ENCODE results near the gene EHD2.
A peak's percentile ranks its signal among the peaks of the same experiment; 100 is the strongest.
"Not testable (repeated sequence)": the region's sequence is repeated elsewhere in the genome, so short reads cannot be mapped to it uniquely, and the experiment has no call there.

The EHD2 gene

DNA sequence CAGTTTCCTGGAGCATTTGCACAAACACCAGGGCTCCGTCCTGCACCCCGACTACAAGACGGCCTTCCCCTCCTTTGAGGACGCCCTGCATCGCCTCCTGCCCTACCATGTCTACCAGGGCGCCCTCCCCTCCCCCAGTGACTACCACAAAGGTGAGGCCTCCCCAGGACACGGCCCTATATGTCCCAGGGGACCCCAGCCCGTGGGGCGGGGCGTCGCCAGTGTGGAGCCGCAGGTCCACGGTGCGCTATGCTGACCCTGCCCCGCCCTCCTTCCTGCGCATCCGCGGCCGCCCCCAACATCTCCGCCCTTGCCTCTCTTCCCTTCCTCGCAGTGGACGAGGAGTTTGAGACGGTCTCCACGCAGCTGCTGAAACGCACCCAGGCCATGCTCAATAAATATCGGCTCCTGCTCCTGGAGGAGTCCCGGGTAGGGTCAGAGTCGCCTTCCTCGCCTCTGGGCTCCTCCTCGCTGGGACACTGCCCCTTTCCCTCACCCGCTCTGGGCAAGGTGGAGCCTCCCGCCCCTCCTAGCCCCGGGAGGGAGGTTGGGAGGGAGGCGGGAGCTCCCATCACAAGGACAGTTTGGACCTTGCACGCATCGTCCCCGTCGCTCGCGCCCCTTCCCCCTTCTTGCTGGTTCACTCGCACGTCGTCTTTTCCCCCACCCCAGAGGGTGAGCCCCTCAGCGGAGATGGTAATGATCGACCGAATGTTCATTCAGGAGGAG, 14.4 kb upstream of the EHD2 start:
- H3K36me3 Mint-ChIP-seq (ENCODE audit: low read depth), result peaks cover 3% of the 10 kb centered on the region
- H3K4me3 Mint-ChIP-seq, result no peak overlapping the region
- H3K4me1 Mint-ChIP-seq, result no peaks in the 10 kb centered on the region
- ATAC-seq, result no peak
- DNase-seq, result no peak
- H3K27ac Mint-ChIP-seq, result no peak overlapping the region
- H3K27me3 Mint-ChIP-seq, result no peaks in the 10 kb centered on the region
- H3K9me3 Mint-ChIP-seq, result no peaks in the 10 kb centered on the region

DNA sequence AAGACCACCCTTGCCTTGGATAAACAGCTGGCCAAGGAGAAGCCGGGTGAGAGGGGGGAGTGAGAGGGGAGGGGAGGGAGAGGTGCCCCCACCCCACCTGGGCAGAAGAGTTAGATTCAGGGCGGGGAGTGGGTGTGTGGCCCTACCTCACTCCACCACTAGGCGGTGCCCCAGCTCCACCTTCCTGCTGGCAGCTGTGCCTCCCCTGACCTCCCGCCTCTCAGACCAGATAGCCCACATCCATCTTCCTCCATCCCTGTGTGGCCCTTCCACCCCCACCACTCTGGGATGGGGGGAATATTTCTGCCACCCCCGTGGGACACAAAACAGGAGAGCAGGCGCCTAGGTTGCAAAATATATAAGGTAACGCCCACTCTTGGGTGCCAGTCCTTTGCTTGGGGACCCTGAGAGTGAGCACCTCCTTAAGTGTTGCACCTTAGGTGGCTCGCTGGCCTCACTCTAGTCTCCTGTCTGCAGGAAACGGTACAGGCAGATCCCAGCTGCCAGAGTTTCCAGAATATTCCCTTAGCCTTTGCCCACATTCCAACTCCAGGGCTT, 13.8 kb upstream of the EHD2 start:
- no peaks in the 10 kb centered on the region for H3K9me3 Mint-ChIP-seq
- peaks cover 3% of the 10 kb centered on the region for H3K36me3 Mint-ChIP-seq (ENCODE audit: low read depth)
- H3K4me3 Mint-ChIP-seq, result no peak overlapping the region
- H3K27ac Mint-ChIP-seq, result no peak overlapping the region
- H3K4me1 Mint-ChIP-seq, result no peaks in the 10 kb centered on the region
- DNase-seq, result peak; percentile 70
- peak; percentile 44 for ATAC-seq
- H3K27me3 Mint-ChIP-seq, result no peaks in the 10 kb centered on the region

DNA sequence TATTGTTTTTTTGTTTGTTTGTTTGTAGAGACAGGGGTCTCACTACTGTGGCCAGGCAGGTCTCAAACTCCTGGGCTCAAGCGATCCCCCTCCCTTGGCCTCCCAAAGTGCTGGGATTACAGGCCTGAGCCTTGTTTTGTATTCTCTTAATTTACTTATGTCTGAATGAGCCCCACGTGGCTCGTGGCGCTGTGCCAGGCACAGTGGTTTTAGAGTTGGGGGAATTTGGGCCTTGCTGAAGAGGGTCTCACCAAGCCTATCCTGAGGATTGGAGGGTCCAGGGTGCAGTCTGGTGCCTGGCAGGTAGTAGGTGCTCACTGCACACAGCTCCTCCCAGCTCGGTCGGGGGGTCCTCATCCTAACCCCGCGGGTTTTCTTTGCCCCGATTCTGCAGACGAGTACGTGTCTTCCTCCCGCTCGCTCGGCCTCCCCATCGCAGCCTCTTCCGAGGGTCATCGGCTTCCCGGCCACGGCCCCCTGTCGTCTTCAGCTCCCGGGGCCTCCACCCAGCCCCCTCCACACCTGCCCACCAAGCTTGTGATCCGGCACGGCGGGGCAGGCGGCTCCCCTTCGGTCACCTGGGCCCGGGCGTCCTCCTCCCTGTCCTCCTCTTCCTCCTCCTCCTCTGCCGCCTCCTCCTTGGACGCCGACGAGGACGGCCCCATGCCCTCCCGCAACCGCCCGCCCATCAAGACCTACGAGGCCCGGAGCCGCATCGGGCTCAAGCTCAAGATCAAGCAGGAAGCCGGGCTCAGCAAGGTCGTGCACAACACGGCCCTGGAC, 12.1 kb upstream of the EHD2 start:
- peaks cover 3% of the 10 kb centered on the region for H3K36me3 Mint-ChIP-seq (ENCODE audit: low read depth)

DNA sequence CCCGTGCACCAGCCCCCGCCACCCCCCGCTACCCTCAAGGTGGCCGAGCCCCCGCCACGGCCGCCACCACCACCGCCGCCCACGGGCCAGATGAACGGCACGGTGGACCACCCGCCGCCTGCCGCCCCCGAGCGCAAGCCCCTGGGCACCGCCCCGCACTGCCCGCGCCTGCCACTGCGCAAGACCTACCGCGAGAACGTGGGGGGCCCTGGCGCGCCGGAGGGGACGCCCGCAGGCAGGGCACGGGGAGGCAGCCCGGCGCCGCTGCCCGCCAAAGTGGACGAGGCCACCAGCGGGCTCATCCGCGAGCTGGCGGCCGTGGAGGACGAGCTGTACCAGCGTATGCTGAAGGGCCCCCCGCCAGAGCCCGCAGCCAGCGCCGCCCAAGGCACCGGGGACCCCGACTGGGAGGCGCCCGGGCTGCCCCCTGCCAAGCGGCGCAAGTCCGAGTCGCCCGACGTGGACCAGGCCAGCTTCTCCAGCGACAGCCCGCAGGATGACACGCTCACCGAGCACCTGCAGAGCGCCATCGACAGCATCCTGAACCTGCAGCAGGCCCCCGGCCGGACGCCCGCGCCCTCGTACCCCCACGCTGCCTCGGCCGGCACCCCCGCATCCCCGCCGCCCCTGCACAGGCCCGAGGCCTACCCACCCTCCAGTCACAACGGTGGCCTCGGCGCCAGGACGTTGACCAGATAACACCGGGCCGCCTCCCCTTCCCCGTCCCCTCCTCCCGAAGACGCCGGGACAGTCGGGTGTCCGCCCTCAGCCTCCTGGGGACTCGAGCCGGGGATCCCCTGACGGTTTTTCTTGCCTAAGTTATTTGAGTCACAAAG, 11.3 kb upstream of the EHD2 start:
- no peaks in the 10 kb centered on the region for H3K4me1 Mint-ChIP-seq
- H3K27ac Mint-ChIP-seq, result no peak overlapping the region
- ATAC-seq, result no peak
- H3K9me3 Mint-ChIP-seq, result no peaks in the 10 kb centered on the region
- H3K4me3 Mint-ChIP-seq, result no peak overlapping the region
- DNase-seq, result no peak
- peaks cover 3% of the 10 kb centered on the region for H3K27me3 Mint-ChIP-seq
- H3K36me3 Mint-ChIP-seq (ENCODE audit: low read depth), result peaks cover 3% of the 10 kb centered on the region

More for the DNA sequence above, 12.1 kb upstream of the EHD2 start:
- ATAC-seq, result no peak
- Mint-ChIP-seq H3K9me3 (no peaks in the 10 kb centered on the region), H3K27ac (no peak overlapping the region), H3K4me1 (no peaks in the 10 kb centered on the region), H3K27me3 (no peaks in the 10 kb centered on the region), H3K4me3 (no peak overlapping the region)
- no peak for DNase-seq

DNA sequence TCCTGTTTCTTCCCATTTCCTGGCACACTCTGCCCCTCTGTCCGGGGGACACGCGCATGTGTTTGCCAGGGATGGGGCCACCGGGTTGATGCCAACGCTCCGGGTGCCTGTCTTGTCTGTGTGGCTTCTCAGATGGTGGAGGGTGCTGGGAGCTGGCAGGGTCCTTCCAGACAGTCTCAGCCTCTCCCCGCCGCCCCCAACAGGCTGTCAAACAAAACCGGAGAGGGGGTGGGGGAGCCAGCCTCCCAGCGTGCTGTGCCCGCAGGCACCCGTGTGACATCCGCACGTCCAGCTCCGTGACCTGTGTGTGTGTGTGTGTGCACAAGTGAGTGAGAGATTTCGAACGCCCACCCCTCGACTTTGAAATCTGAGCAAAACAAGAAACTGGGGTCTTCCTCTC, 10.6 kb upstream of the EHD2 start:
- no peak overlapping the region for H3K4me3 Mint-ChIP-seq
- no peak for DNase-seq
- peaks cover 4% of the 10 kb centered on the region for H3K4me1 Mint-ChIP-seq
- H3K27ac Mint-ChIP-seq, result no peak overlapping the region
- H3K27me3 Mint-ChIP-seq, result peaks cover 3% of the 10 kb centered on the region
- peaks cover 3% of the 10 kb centered on the region for H3K36me3 Mint-ChIP-seq (ENCODE audit: low read depth)
- no peak for ATAC-seq
- no peaks in the 10 kb centered on the region for H3K9me3 Mint-ChIP-seq

DNA sequence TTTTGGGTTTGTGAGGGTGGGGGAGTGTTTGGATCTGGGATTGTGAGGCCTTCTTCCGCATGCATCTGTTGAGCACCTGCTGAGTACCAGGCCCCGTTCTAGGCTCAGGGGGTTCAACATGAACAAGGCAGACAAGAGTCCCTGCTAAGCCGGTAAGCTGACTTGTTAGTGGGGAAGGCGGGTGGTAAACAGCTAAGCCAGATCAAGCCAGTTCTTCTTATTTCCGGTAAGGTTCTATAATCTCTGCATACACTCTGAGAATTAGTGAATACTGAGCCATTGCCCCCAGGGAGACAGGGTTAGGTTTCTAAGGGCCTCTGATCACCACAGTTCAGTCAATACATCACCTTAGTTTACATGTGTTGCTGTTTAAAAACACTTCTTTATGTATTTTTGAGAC, 9.9 kb upstream of the EHD2 start:
- peaks cover 4% of the 10 kb centered on the region for H3K4me1 Mint-ChIP-seq
- no peak for ATAC-seq
- no peak overlapping the region for H3K27ac Mint-ChIP-seq
- H3K27me3 Mint-ChIP-seq, result peaks cover 4% of the 10 kb centered on the region
- peaks cover 3% of the 10 kb centered on the region for H3K36me3 Mint-ChIP-seq (ENCODE audit: low read depth)
- no peak overlapping the region for H3K4me3 Mint-ChIP-seq
- DNase-seq, result no peak
- H3K9me3 Mint-ChIP-seq, result no peaks in the 10 kb centered on the region

DNA sequence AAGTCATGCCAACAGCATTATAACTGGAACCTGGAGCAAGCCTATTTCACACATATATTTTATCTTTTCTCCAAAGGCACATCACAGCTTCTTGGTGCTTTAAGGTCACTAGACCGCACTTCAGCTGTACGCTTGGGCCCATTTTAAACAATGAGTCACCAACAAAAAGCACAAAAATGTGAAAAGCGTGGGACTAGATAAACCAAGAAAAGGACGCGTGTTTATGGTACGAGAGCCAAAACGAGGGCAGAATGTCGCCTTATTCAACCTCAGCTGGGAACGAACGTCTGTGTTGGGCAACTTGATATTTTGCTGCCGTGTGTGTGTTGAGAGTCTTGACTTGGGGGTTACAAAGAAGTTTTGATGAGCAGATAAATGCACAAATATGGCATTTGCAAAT, 9.2 kb upstream of the EHD2 start:
- Mint-ChIP-seq H3K4me1 (peaks cover 4% of the 10 kb centered on the region), H3K4me3 (no peak overlapping the region), H3K27me3 (peaks cover 4% of the 10 kb centered on the region), H3K9me3 (no peaks in the 10 kb centered on the region), H3K36me3 (ENCODE audit: low read depth) (peaks cover 3% of the 10 kb centered on the region), H3K27ac (no peak overlapping the region)
- DNase-seq (no peak), ATAC-seq (no peak)

DNA sequence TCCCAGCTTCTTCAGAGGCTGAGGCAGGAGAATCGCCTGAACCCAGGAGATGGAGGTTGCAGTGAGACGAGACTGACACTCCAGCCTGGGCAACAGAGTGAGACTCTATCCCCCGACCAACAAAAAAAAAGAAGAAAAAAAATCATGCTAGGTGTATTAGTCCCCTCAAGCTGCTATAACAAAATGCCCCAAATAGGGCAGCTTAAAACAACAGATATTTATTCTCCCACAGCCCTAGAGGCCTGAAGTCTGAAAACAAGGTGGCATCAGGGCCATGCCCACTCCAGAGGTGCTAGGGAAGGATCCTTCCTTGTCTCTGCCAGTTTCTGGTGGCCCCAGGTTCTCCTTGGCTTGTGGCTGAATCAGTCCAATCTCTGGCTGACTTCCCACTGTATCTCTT, 8.6 kb upstream of the EHD2 start:
- Mint-ChIP-seq H3K36me3 (ENCODE audit: low read depth) (peaks cover 3% of the 10 kb centered on the region), H3K4me1 (peaks cover 4% of the 10 kb centered on the region), H3K27me3 (peaks cover 4% of the 10 kb centered on the region), H3K27ac (no peak overlapping the region), H3K4me3 (no peak overlapping the region), H3K9me3 (no peaks in the 10 kb centered on the region)
- no peak for DNase-seq
- no peak for ATAC-seq

DNA sequence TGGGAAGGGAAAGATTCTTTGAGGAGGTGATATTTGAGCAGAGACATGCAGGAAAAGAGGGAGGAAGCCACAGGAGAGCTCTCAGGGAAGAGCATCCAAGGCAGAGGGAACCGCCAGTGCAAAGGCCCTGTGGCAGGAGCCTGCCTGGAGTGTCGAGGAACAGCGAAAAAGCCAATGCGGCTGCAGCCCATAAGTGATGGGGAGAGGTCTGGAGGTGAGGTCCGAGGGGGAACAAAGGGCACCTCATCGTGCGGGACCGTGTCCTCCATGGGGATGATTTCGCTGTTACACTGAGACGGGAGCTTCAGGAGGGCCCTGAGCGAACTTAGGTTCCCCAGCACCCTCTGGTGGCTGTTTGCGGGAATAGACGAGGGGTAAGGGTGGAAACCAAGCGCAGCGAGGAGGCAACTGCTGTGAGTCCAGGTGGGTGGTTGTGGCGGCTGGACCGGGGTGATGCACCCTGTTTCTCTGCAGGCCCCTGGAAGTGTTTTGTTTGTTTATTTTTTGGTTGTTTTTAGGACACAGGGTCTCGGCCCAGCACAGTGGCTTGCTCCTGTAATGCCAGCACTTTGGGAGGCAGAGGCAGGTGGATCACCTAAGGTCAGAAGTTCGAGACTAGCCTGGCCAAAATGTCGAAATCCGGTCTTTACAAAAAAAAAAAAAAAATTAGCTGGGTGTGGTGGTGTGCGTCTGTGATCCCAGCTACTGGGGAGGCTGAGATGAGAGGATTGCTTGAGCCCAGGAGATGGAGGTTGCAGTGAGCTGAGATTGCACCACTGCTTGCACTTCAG, 5.9 kb upstream of the EHD2 start:
- Mint-ChIP-seq H3K36me3 (ENCODE audit: low read depth) (peaks cover 3% of the 10 kb centered on the region), H3K4me3 (no peak overlapping the region), H3K27ac (no peak overlapping the region), H3K4me1 (peaks cover 4% of the 10 kb centered on the region), H3K27me3 (peaks cover 14% of the 10 kb centered on the region), H3K9me3 (no peaks in the 10 kb centered on the region)
- DNase-seq, result peak; percentile 84
- ATAC-seq, result peak; percentile 97

DNA sequence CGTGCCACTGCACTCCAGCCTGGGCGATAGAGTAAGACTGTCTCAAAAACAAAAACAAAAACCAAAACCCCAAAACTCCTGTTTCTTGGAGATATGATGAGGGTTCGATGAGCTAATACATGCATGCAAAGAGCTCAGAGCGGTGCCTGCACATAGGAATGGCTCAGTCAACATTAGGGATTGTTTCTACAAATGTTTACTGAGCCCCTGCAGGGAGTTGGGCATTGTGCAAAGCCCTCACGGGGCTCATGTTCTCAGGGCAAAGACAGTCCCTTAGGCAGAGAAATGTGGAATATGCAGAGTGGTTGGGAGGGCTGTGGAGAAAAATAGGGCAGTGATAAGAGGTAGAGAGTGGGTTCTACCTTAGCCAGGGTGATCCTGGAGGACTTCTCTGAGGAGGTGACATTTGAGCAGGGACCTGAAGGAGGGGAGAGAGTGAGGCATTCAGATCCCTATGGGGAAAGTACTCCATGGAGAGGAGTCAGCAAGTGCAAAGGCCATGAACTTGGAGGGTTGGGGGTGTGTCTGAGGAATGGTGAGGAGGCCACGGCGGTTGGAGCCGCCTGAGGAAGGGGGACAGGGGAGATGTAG, 1.5 kb upstream of the EHD2 start:
- Mint-ChIP-seq H3K27ac (no peak overlapping the region), H3K27me3 (peaks cover 37% of the 10 kb centered on the region)
- ATAC-seq, result no peak

DNA sequence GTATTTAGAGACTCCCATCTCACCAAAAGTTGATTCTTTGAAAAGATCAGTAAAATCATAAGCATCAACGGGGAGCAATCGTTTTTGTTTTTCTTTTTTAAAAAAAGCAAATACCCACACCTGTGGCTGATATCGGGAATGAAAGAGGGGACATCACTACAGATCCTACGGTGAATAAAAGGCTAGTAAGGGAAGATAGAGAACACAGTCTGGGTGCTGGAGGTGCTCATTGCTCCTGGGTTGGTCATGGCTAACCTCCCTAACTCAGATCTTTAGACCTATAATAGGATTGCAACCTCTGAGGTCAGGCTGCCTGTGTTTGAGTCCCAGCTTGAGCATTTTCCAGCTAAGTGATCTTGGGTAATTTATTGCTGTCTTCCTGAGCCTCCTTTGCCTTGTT, 1.1 kb downstream of the EHD2 start:
- DNase-seq, result no peak

More for the DNA sequence above, 1.5 kb upstream of the EHD2 start:
- no peaks in the 10 kb centered on the region for H3K9me3 Mint-ChIP-seq
- H3K4me3 Mint-ChIP-seq, result no peak overlapping the region
- DNase-seq, result no peak
- peaks cover 3% of the 10 kb centered on the region for H3K36me3 Mint-ChIP-seq (ENCODE audit: low read depth)
- H3K4me1 Mint-ChIP-seq, result peaks cover 10% of the 10 kb centered on the region

DNA sequence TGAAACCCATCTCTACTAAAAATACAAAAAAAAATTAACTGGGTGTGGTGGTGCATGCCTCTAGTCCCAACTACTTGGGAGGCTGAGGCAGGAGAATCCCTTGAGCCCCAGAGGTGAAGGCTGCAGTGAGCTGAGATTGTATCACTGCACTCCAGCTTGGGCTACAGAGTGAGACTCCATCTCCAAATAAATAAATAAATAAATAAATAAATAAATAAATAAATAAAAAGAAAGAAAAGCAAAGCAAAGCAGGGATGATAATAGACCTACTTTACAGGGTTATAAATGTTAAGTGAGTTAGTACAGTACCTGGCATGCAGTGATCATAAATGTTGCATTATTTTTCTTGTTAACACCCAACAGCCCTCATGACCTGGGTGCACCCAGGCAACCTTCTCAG, 1.6 kb downstream of the EHD2 start:
- DNase-seq; H3K4me1 Mint-ChIP-seq; H3K36me3 Mint-ChIP-seq (ENCODE audit: low read depth); H3K4me3 Mint-ChIP-seq; ATAC-seq; H3K9me3 Mint-ChIP-seq; H3K27ac Mint-ChIP-seq: not testable (repeated sequence)
- H3K27me3 Mint-ChIP-seq, result peaks cover 37% of the 10 kb centered on the region

More for the DNA sequence above, 1.1 kb downstream of the EHD2 start:
- no peaks in the 10 kb centered on the region for H3K9me3 Mint-ChIP-seq
- no peak for ATAC-seq
- no peak overlapping the region for H3K27ac Mint-ChIP-seq
- no peak overlapping the region for H3K4me3 Mint-ChIP-seq
- H3K36me3 Mint-ChIP-seq (ENCODE audit: low read depth), result peaks cover 3% of the 10 kb centered on the region
- H3K27me3 Mint-ChIP-seq, result peaks cover 36% of the 10 kb centered on the region
- H3K4me1 Mint-ChIP-seq, result peaks cover 6% of the 10 kb centered on the region

DNA sequence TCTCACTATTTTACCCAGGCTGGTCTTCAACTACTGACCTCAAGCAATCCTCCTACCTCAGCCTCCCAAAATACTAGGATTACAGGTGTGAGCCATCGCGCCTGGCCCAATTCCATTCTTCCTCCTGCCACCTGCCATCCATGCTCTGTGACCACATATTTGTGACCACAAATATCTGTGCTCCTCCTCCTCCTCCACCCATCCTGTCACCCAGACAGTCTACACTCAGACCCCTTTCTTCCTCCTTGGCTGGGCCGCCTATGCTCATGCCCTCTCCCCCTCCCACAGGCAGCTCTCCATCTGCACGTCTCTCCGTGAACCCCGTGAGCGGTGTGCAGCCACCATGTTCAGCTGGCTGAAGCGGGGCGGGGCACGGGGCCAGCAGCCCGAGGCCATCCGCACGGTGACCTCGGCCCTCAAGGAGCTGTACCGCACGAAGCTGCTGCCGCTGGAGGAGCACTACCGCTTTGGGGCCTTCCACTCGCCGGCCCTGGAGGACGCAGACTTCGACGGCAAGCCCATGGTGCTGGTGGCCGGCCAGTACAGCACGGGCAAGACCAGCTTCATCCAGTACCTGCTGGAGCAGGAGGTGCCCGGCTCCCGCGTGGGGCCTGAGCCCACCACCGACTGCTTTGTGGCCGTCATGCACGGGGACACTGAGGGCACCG, 3.2 kb downstream of the EHD2 start:
- Mint-ChIP-seq H3K36me3 (ENCODE audit: low read depth) (peaks cover 3% of the 10 kb centered on the region), H3K4me3 (no peak overlapping the region)
- no peak for ATAC-seq

More for the DNA sequence above, 3.2 kb downstream of the EHD2 start:
- Mint-ChIP-seq H3K4me1 (peaks cover 6% of the 10 kb centered on the region), H3K27me3 (peaks cover 40% of the 10 kb centered on the region), H3K9me3 (no peaks in the 10 kb centered on the region), H3K27ac (no peak overlapping the region)
- DNase-seq, result no peak

Measured in activated naive CD8-positive, alpha-beta T cell treated with anti-CD3 and anti-CD28 coated beads, Interleukin-2, amount 50 U/mL, for 24 hours (primary cell).